GM23338 (cell line): ENCODE measurements around the gene CIB4. TPM values are rescaled to one million over a fixed set of nuclear protein-coding genes. Genes with fewer than 3 reads are reported as not detected.

Experiments used
- ATAC-seq: fragments of 200-7000 bp; cut with Tn5 transposase; 3 replicates; pipeline ENCODE4 v1.9.1; 2020
- DNase-seq: peaks from one replicate; pipeline ENCODE4 v3.0.0-alpha.2; 2015; ENCODE audit warnings: low spot score
- H2AFZ ChIP-seq: fragments of 200-600 bp; sonication (generic); 2 replicates; pipeline ENCODE4 v1.8.0; 2016; ENCODE audit warnings: antibody characterized with exemption, mild to moderate bottlenecking, moderate library complexity
- H3F3A ChIP-seq: fragments of 200-600 bp; sonication (generic); replicated peaks from 2 replicates; pipeline ENCODE4 v1.8.0; 2017; ENCODE audit warnings: antibody characterized with exemption, mixed run types, low read depth
- H3K27ac ChIP-seq: fragments of 200-600 bp; sonication (generic); 2 replicates; pipeline ENCODE4 v1.6.1; 2016; ENCODE audit warnings: low read depth
- H3K27me3 ChIP-seq: fragments of 200-600 bp; sonication (generic); 2 replicates; pipeline ENCODE4 v1.8.0; 2016; ENCODE audit warnings: mild to moderate bottlenecking, mixed run types, moderate library complexity; ENCODE audit not compliant: insufficient read depth
- H3K36me3 ChIP-seq: fragments of 200-600 bp; sonication (generic); 2 replicates; pipeline ENCODE4 v1.8.0; 2016; ENCODE audit warnings: mild to moderate bottlenecking; ENCODE audit not compliant: insufficient read depth
- H3K4me1 ChIP-seq: fragments of 200-600 bp; sonication (generic); 2 replicates; pipeline ENCODE4 v1.8.0; 2016; ENCODE audit warnings: mild to moderate bottlenecking, moderate library complexity; ENCODE audit not compliant: insufficient read depth
- H3K4me2 ChIP-seq: fragments of 200-600 bp; sonication (generic); 2 replicates; pipeline ENCODE4 v1.7.1; 2017; ENCODE audit warnings: mixed run types
- H3K4me3 ChIP-seq: fragments of 200-600 bp; sonication (generic); 2 replicates; pipeline ENCODE4 v1.6.1; 2016; ENCODE audit warnings: mixed run types
- H3K79me2 ChIP-seq: fragments of 200-600 bp; sonication (generic); replicated peaks from 2 replicates; pipeline ENCODE4 v1.8.0; 2017; ENCODE audit warnings: mild to moderate bottlenecking; ENCODE audit not compliant: insufficient read depth
- H3K9me2 ChIP-seq: fragments of 200-600 bp; sonication (generic); 2 replicates; pipeline ENCODE4 v1.8.0; 2017; ENCODE audit not compliant: insufficient read depth
- H4K20me1 ChIP-seq: fragments of 200-600 bp; sonication (generic); replicated peaks from 2 replicates; pipeline ENCODE4 v1.8.0; 2017; ENCODE audit warnings: mild to moderate bottlenecking; ENCODE audit not compliant: insufficient read depth
- H3K27ac Mint-ChIP-seq: 2 replicates; pipeline ENCODE4 v1.8.0; 2020; ENCODE audit warnings: inconsistent platforms, mild to moderate bottlenecking, moderate library complexity, mixed read lengths
- H3K27me3 Mint-ChIP-seq: 3 replicates; pipeline ENCODE4 v1.8.0; 2022; ENCODE audit warnings: low read depth, mild to moderate bottlenecking, moderate library complexity, mixed read lengths, inconsistent platforms; ENCODE audit not compliant: insufficient read depth, poor library complexity
- H3K36me3 Mint-ChIP-seq: 3 replicates; pipeline ENCODE4 v1.8.0; 2021; ENCODE audit warnings: low read depth, mild to moderate bottlenecking, inconsistent platforms, moderate library complexity, mixed read lengths
- H3K4me1 Mint-ChIP-seq: 3 replicates; pipeline ENCODE4 v1.8.0; 2020; ENCODE audit warnings: mild to moderate bottlenecking, inconsistent platforms, mixed read lengths
- H3K4me3 Mint-ChIP-seq: 3 replicates; pipeline ENCODE4 v1.8.0; 2021; ENCODE audit warnings: moderate library complexity, mild to moderate bottlenecking, inconsistent platforms, mixed read lengths
- H3K9me3 Mint-ChIP-seq: 3 replicates; pipeline ENCODE4 v1.8.0; 2020; ENCODE audit warnings: moderate library complexity, mild to moderate bottlenecking, inconsistent platforms, mixed read lengths
- CREB1 ChIP-seq: fragments of 250-450 bp; sonication (Bioruptor Pico); IDR thresholded peaks from 2 replicates; pipeline ENCODE4 v1.5.0; 2020; ENCODE audit warnings: low read depth, mild to moderate bottlenecking, moderate library complexity
- CTCF ChIP-seq, 2 experiments: fragments of 200-600 bp in 1 of 2; sonication (generic) in 1 of 2; conservative IDR thresholded peaks; 2 replicates each; pipeline versions ENCODE4 v1.5.1 to v1.6.1; 2016 to 2017; ENCODE audit warnings: antibody characterized with exemption in 2 of 2, low read depth in 2 of 2, mild to moderate bottlenecking in 2 of 2, moderate library complexity in 1 of 2
- ETS1 ChIP-seq: IDR thresholded peaks from 2 replicates; pipeline ENCODE4 v1.6.1; 2016; ENCODE audit warnings: antibody characterized with exemption
- EZH2 ChIP-seq: fragments of 200-600 bp; sonication (generic); IDR thresholded peaks from one replicate; pipeline ENCODE4 v1.8.0; 2017; ENCODE audit warnings: antibody characterized with exemption, mild to moderate bottlenecking, low read depth; ENCODE audit not compliant: unreplicated experiment
- EZH2phosphoT487 ChIP-seq: fragments of 200-600 bp; sonication (generic); IDR thresholded peaks from one replicate; pipeline ENCODE4 v1.8.1; 2018; ENCODE audit warnings: antibody characterized with exemption; ENCODE audit not compliant: unreplicated experiment
- JUNB ChIP-seq: IDR thresholded peaks from one replicate; pipeline ENCODE4 v1.6.1; 2016; ENCODE audit warnings: antibody characterized with exemption; ENCODE audit not compliant: unreplicated experiment
- NANOG ChIP-seq: IDR thresholded peaks from 2 replicates; pipeline ENCODE4 v1.6.1; 2016; ENCODE audit warnings: antibody characterized with exemption, borderline replicate concordance
- POLR2AphosphoS5 ChIP-seq: IDR thresholded peaks from 2 replicates; pipeline ENCODE4 v1.6.1; 2016; ENCODE audit warnings: antibody characterized with exemption, low read depth
- ZNF114 ChIP-seq: fragments of 250-450 bp; sonication (Bioruptor Pico); IDR thresholded peaks from 2 replicates; pipeline ENCODE4 v1.5.0; 2020; ENCODE audit warnings: mild to moderate bottlenecking, moderate library complexity
- ZNF331 ChIP-seq: fragments of 250-450 bp; sonication (Bioruptor Pico); IDR thresholded peaks from 2 replicates; pipeline ENCODE4 v1.5.0; 2020; ENCODE audit warnings: low read depth, mild to moderate bottlenecking, moderate library complexity
- polyA plus RNA-seq: library from polyadenylated mRNA; unstranded; fragments of >200 nt; fragmentation: Nextera tagmentation; extraction: Ambion mirVana; gene quantifications from 2 replicates; pipeline ENCODE4 v1.2.1, GENCODE V29; 2016
- total RNA-seq: library from RNA; depleted of rRNA; stranded (reverse); fragments of >200 nt; shearing (Covaris generic); gene quantifications from 2 replicates; pipeline ENCODE4 v1.2.3, GENCODE V29; 2014

Gene CIB4
- total and polyA plus RNA-seq, 2 experiments from 2014 or later: not detected

- DNase-seq (no peak), ATAC-seq (no peak)
- TF ChIP-seq EZH2 (no peak), JUNB (no peak)
- Mint-ChIP-seq H3K4me3 (no peak overlapping the region), H3K9me3 (no peaks in the 10 kb centered on the region), H3K36me3 (no peaks in the 10 kb centered on the region), H3K27ac (no peak overlapping the region), H3K4me1 (peaks cover 44% of the 10 kb centered on the region), H3K27me3 (peaks cover 17% of the 10 kb centered on the region)
- Histone ChIP-seq H3K9me2 (no peaks in the 10 kb centered on the region), H3K27me3 (no peaks in the 10 kb centered on the region), H3K79me2 (no peaks in the 10 kb centered on the region), H3K4me1 (peaks cover 6% of the 10 kb centered on the region; the same call in 1 of the 2 replicates), H3K4me2 (no peak overlapping the region), H3F3A (no peaks in the 10 kb centered on the region), H3K27ac (no peak overlapping the region), H3K4me3 (no peak overlapping the region), H3K36me3 (no peaks in the 10 kb centered on the region), H4K20me1 (no peaks in the 10 kb centered on the region), H2AFZ (peak overlapping the region; percentile 78; the same call in 1 of the 2 replicates)
Observed at GRCh38 chr2:26609839-26610277, 31.3 kb downstream of the CIB4 start.

- H3K4me3 ChIP-seq: no peak overlapping the region
- no peaks in the 10 kb centered on the region for H3K79me2 ChIP-seq
- Mint-ChIP-seq H3K27ac (no peak overlapping the region), H3K36me3 (no peaks in the 10 kb centered on the region), H3K4me3 (no peak overlapping the region), H3K4me1 (peaks cover 42% of the 10 kb centered on the region), H3K9me3 (no peaks in the 10 kb centered on the region), H3K27me3 (peaks cover 14% of the 10 kb centered on the region)
- ATAC-seq: no peak
- H3K9me2 ChIP-seq: no peaks in the 10 kb centered on the region
- TF ChIP-seq ETS1: no peak
- TF ChIP-seq JUNB: no peak
- TF ChIP-seq POLR2AphosphoS5: no peak
- no peak for TF ChIP-seq ZNF331 (CRISPR knock-in tag)
- no peak for TF ChIP-seq NANOG
- TF ChIP-seq EZH2: no peak
- no peak for TF ChIP-seq CREB1 (CRISPR knock-in tag)
- TF ChIP-seq EZH2phosphoT487: no peak
- TF ChIP-seq ZNF114 (CRISPR knock-in tag): no peak
- H3K27ac ChIP-seq: no peak overlapping the region
- no peaks in the 10 kb centered on the region for H3K27me3 ChIP-seq
- H3F3A ChIP-seq: no peaks in the 10 kb centered on the region
- no peak for DNase-seq
- H3K36me3 ChIP-seq: no peaks in the 10 kb centered on the region
- H4K20me1 ChIP-seq: no peaks in the 10 kb centered on the region
- H3K4me1 ChIP-seq: peaks cover 6% of the 10 kb centered on the region; the same call in 1 of the 2 replicates
- H2AFZ ChIP-seq: peak overlapping the region; percentile 78; the same call in 1 of the 2 replicates
- H3K4me2 ChIP-seq: no peak overlapping the region
Observed at GRCh38 chr2:26609205-26609631, 31.9 kb downstream of the CIB4 start.

GRCh38 chr2:26608557-26608956 is 32.6 kb downstream of the CIB4 start:
- no peak overlapping the region for H3K27ac ChIP-seq
- no peak overlapping the region for H3K4me3 ChIP-seq
- Mint-ChIP-seq H3K27ac (no peak overlapping the region), H3K4me3 (no peak overlapping the region), H3K9me3 (no peaks in the 10 kb centered on the region), H3K4me1 (peaks cover 35% of the 10 kb centered on the region), H3K27me3 (peaks cover 14% of the 10 kb centered on the region), H3K36me3 (no peaks in the 10 kb centered on the region)
- H2AFZ ChIP-seq: no peak overlapping the region
- peaks cover 6% of the 10 kb centered on the region; the same call in 1 of the 2 replicates for H3K4me1 ChIP-seq
- no peaks in the 10 kb centered on the region for H3K27me3 ChIP-seq
- DNase-seq (no peak), ATAC-seq (no peak)
- no peaks in the 10 kb centered on the region for H3K9me2 ChIP-seq
- H3F3A ChIP-seq: no peaks in the 10 kb centered on the region
- no peaks in the 10 kb centered on the region for H3K36me3 ChIP-seq
- H3K4me2 ChIP-seq: no peak overlapping the region
- no peaks in the 10 kb centered on the region for H3K79me2 ChIP-seq
- no peaks in the 10 kb centered on the region for H4K20me1 ChIP-seq
- TF ChIP-seq ZNF114 (CRISPR knock-in tag) (no peak), CTCF (conservative IDR thresholded peaks at IDR 0.05; ENCODE audit: low read depth in 2 of 2) (no peak), POLR2AphosphoS5 (no peak), EZH2 (no peak), EZH2phosphoT487 (no peak), NANOG (no peak), JUNB (no peak)
